Keratinocyte (primary cell): Measurements from ENCODE around the gene MTHFD1L. TPM values are rescaled to one million over a fixed set of nuclear protein-coding genes. Genes with fewer than 3 reads are reported as not detected.

Experiments
- DNase-seq: peaks from one replicate; pipeline ENCODE4 v3.0.0-alpha.2; 2011; ENCODE audit warnings: low read depth, missing footprints, low spot score
- FAIRE-seq: peaks from 2 replicates; lab custom pipeline; 2011; peaks lifted over from hg19 to GRCh38; lab: Jason Lieb, UNC
- H2AFZ ChIP-seq: 2 replicates; pipeline ENCODE4 v1.6.0; 2012; ENCODE audit warnings: low read length, control low read depth, inconsistent platforms; ENCODE audit not compliant: control insufficient read depth
- H3K27ac ChIP-seq: 2 replicates; pipeline ENCODE4 v1.5.1; 2011; ENCODE audit warnings: low read length; ENCODE audit not compliant: control insufficient read depth, insufficient read depth
- H3K27me3 ChIP-seq: 3 replicates; pipeline ENCODE4 v1.6.0; 2011; ENCODE audit warnings: low read length; ENCODE audit not compliant: control insufficient read depth, insufficient read depth; ENCODE audit errors: extremely low read depth
- H3K36me3 ChIP-seq, 2 experiments: 2 replicates in 1 of 2; 3 replicates in 1 of 2; pipeline ENCODE4 v1.5.1; 2011; ENCODE audit warnings: low read length in 2 of 2, mild to moderate bottlenecking in 1 of 2; ENCODE audit not compliant: control insufficient read depth in 2 of 2, insufficient read depth in 2 of 2; ENCODE audit errors: extremely low read depth in 1 of 2
- H3K4me1 ChIP-seq: 3 replicates; pipeline ENCODE4 v1.5.1; 2011; ENCODE audit warnings: low read length; ENCODE audit not compliant: control insufficient read depth, insufficient read depth; ENCODE audit errors: extremely low read depth
- H3K4me2 ChIP-seq: 3 replicates; pipeline ENCODE4 v1.6.0; 2011; ENCODE audit warnings: low read depth, low read length; ENCODE audit not compliant: control insufficient read depth, insufficient read depth; ENCODE audit errors: extremely low read depth
- H3K4me3 ChIP-seq, 3 experiments: fragments of 200-600 bp in 1 of 3; sonication (generic) in 1 of 3; 2 replicates in 2 of 3; 3 replicates in 1 of 3; pipeline ENCODE4 v1.5.1; 2011 to 2016; ENCODE audit warnings: low read length in 3 of 3, mild to moderate bottlenecking in 3 of 3, control low read depth in 2 of 3, inconsistent platforms in 1 of 3, low read depth in 1 of 3, mixed read lengths in 1 of 3, mixed run types in 1 of 3, moderate library complexity in 1 of 3; ENCODE audit not compliant: control insufficient read depth in 2 of 3, insufficient read depth in 2 of 3; ENCODE audit errors: extremely low read depth in 1 of 3
- H3K79me2 ChIP-seq: 2 replicates; pipeline ENCODE4 v1.6.0; 2012; ENCODE audit warnings: low read length; ENCODE audit not compliant: control insufficient read depth, insufficient read depth
- H3K9ac ChIP-seq: 3 replicates; pipeline ENCODE4 v1.6.0; 2011; ENCODE audit warnings: low read length; ENCODE audit not compliant: control insufficient read depth, insufficient read depth; ENCODE audit errors: extremely low read depth
- H3K9me1 ChIP-seq: 3 replicates; pipeline ENCODE4 v1.6.0; 2011; ENCODE audit warnings: low read length; ENCODE audit not compliant: control insufficient read depth, insufficient read depth; ENCODE audit errors: extremely low read depth
- H3K9me3 ChIP-seq: 2 replicates; pipeline ENCODE4 v1.5.1; 2012; ENCODE audit warnings: low read depth, low read length; ENCODE audit not compliant: control insufficient read depth
- H4K20me1 ChIP-seq: 3 replicates; pipeline ENCODE4 v1.6.0; 2011; ENCODE audit warnings: low read length; ENCODE audit not compliant: control insufficient read depth, insufficient read depth; ENCODE audit errors: extremely low read depth
- CTCF ChIP-seq, 3 experiments: IDR thresholded peaks in 1 of 3; conservative IDR thresholded peaks in 1 of 3; optimal IDR thresholded peaks in 1 of 3; 2 replicates in 2 of 3; 3 replicates in 1 of 3; pipeline versions ENCODE3 to v1.5.1; 2011; ENCODE audit warnings: low read length in 3 of 3, mild to moderate bottlenecking in 3 of 3, moderate library complexity in 2 of 3, control low read depth in 1 of 3, inconsistent platforms in 1 of 3; ENCODE audit not compliant: insufficient read depth in 2 of 3; ENCODE audit errors: extremely low read depth in 1 of 3
- EZH2 ChIP-seq: IDR thresholded peaks from one replicate; pipeline ENCODE4 v1.6.1; 2012; ENCODE audit warnings: inconsistent platforms, mild to moderate bottlenecking, low read length, moderate library complexity
- dilution Hi-C: fragments of 300-500 bp; cut with MboI; formaldehyde crosslinking; loops from one replicate; pipeline ENCODE4 v1.7.0; 2020; ENCODE audit warnings: low sequenced_read_pairs; ENCODE audit not compliant: extremely low pct_ligation_motif_present
- polyA plus RNA-seq, 5 experiments: library from polyadenylated mRNA; depleted of rRNA in 3 of 5; stranded (reverse) in 3 of 5; stranded (forward) in 1 of 5; unstranded in 1 of 5; fragments of >200 nt; gene quantifications; 1 replicate in 1 of 5; 2 replicates in 3 of 5; 3 replicates in 1 of 5; pipeline versions ENCODE4 v1.2.1 to v1.2.3, GENCODE V29; 2011 to 2012; ENCODE audit warnings: missing spikeins in 2 of 5, low read depth in 1 of 5, low replicate concordance in 1 of 5

MTHFD1L gene
- polyA plus RNA-seq, 1 donor (not counting 4 experiments of a cell fraction or from before 2014, with no cell fraction given) = 38.0 TPM

DNA sequence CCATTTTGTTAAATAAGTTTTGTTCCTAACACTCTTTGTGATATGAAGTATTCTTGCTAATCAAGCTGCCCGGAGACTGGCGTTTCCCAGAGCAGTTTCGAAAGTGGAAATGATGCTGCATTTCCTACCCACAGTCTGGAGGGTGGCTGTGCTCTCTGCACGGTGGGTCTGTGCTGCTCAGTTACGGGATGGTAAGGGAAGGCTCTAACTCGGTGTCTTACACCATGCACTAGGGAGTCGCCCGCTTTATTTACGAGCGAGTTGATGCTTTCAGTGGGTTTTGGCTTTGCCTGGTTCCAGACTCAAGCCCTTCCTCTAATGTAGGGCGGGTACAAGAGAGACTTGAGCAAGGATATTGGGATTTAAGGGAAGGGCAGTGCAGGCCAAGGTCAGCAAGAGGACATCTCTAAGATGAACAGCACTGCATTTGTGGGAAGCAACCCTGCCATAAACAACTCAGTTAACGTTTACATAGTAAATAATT is 194.2 kb downstream of the MTHFD1L start:
- H3K4me1 ChIP-seq = peaks cover 38% of the 10 kb centered on the region
- H3K36me3 ChIP-seq = peaks cover 0 to 4% of the 10 kb centered on the region in 2 experiments
- H2AFZ ChIP-seq = no peak overlapping the region
- no peaks in the 10 kb centered on the region for H3K9me1 ChIP-seq
- peak overlapping the region; percentile 94 for H3K27ac ChIP-seq
- TF ChIP-seq CTCF (optimal IDR thresholded peaks at IDR 0.05 in 1 of 3, IDR thresholded peaks at IDR 0.05 in 1 of 3, conservative IDR thresholded peaks at IDR 0.05 in 1 of 3; ENCODE audit: extremely low read depth in 1 of 3, insufficient read depth in 2 of 3, low read length in 3 of 3) = no peak
- TF ChIP-seq EZH2 = no peak
- DNase-seq = no peak
- peak overlapping the region; percentile 24 for H3K9ac ChIP-seq
- H3K4me2 ChIP-seq = peak overlapping the region; percentile 29
- no peaks in the 10 kb centered on the region for H3K9me3 ChIP-seq
- H3K79me2 ChIP-seq = no peaks in the 10 kb centered on the region
- no peaks in the 10 kb centered on the region for H4K20me1 ChIP-seq
- H3K27me3 ChIP-seq = no peaks in the 10 kb centered on the region
- no peak for FAIRE-seq
- dilution Hi-C loops = no loop called here
- no peak overlapping the region for H3K4me3 ChIP-seq

GRCh38 chr6:151060096-151060765 is 194.7 kb downstream of the MTHFD1L start:
- dilution Hi-C loops = no loop called here
- no peaks in the 10 kb centered on the region for H3K9me3 ChIP-seq
- TF ChIP-seq EZH2 = no peak
- TF ChIP-seq CTCF (optimal IDR thresholded peaks at IDR 0.05 in 1 of 3, IDR thresholded peaks at IDR 0.05 in 1 of 3, conservative IDR thresholded peaks at IDR 0.05 in 1 of 3; ENCODE audit: extremely low read depth in 1 of 3, insufficient read depth in 2 of 3, low read length in 3 of 3) = no peak
- no peaks in the 10 kb centered on the region for H3K27me3 ChIP-seq
- H3K4me3 ChIP-seq = peak overlapping the region in 1 of 3 experiments; percentile 5
- no peak overlapping the region for H2AFZ ChIP-seq
- H4K20me1 ChIP-seq = no peaks in the 10 kb centered on the region
- H3K79me2 ChIP-seq = no peaks in the 10 kb centered on the region
- H3K4me1 ChIP-seq = peaks cover 38% of the 10 kb centered on the region
- FAIRE-seq (peak; percentile 90), DNase-seq (peak; percentile 92)
- peaks cover 0 to 10% of the 10 kb centered on the region in 2 experiments for H3K36me3 ChIP-seq
- H3K4me2 ChIP-seq = peak overlapping the region; percentile 58
- no peaks in the 10 kb centered on the region for H3K9me1 ChIP-seq
- peak overlapping the region; percentile 94 for H3K27ac ChIP-seq
- H3K9ac ChIP-seq = peak overlapping the region; percentile 68
